GM08714 (cell line): ENCODE results near the gene YBX1.
"Not testable (repeated sequence)": the region's sequence is repeated elsewhere in the genome, so short reads cannot be mapped to it uniquely, and the experiment has no call there.

Experiments used
- H3K4me3 ChIP-seq: fragments of 200-500 bp; sonication (Bioruptor generic); 2 replicates; pipeline ENCODE4 v1.5.1; 2014; ENCODE audit warnings: mild to moderate bottlenecking, low read length, inconsistent platforms
- ZNF274 ChIP-seq: IDR thresholded peaks from 2 replicates; pipeline ENCODE4 v1.6.1; 2012; ENCODE audit warnings: mild to moderate bottlenecking, low read depth, low read length

Gene YBX1

GRCh38 chr1:42680055-42680454 is 2.2 kb upstream of the YBX1 start:
- TF ChIP-seq ZNF274, result no peak

GRCh38 chr1:42680921-42681683 is 1.1 kb upstream of the YBX1 start:
- TF ChIP-seq ZNF274, result no peak
- peak overlapping the region; percentile 86 for H3K4me3 ChIP-seq

More at GRCh38 chr1:42680055-42680454, 2.2 kb upstream of the YBX1 start:
- H3K4me3 ChIP-seq, result no peak overlapping the region

GRCh38 chr1:42682484-42682738 is 193 bp downstream of the YBX1 start:
- peak overlapping the region; percentile 96 for H3K4me3 ChIP-seq

- TF ChIP-seq ZNF274, result no peak
These were observed 717 bp downstream of the YBX1 start for GRCh38 chr1:42682739-42683531.

GRCh38 chr1:42684139-42684538 is 1.9 kb downstream of the YBX1 start:
- no peak for TF ChIP-seq ZNF274
- H3K4me3 ChIP-seq, result peak overlapping the region; percentile 96

More at GRCh38 chr1:42682739-42683531, 717 bp downstream of the YBX1 start:
- H3K4me3 ChIP-seq, result peak overlapping the region; percentile 96

- peak overlapping the region; percentile 96; the same call in 1 of the 2 replicates for H3K4me3 ChIP-seq
- TF ChIP-seq ZNF274, result no peak
These were observed 4.2 kb downstream of the YBX1 start for GRCh38 chr1:42686418-42686817.

GRCh38 chr1:42689912-42690311 is 7.7 kb downstream of the YBX1 start:
- no peak overlapping the region for H3K4me3 ChIP-seq
- no peak for TF ChIP-seq ZNF274

- TF ChIP-seq ZNF274, result no peak
- H3K4me3 ChIP-seq, result no peak overlapping the region
These were observed 8.4 kb downstream of the YBX1 start for GRCh38 chr1:42690477-42691156.

- no peak for TF ChIP-seq ZNF274
- no peak overlapping the region for H3K4me3 ChIP-seq
These were observed 8.9 kb downstream of the YBX1 start for GRCh38 chr1:42691157-42691498.

GRCh38 chr1:42692461-42692860 is 10.2 kb downstream of the YBX1 start:
- H3K4me3 ChIP-seq, result no peak overlapping the region
- TF ChIP-seq ZNF274, result no peak

GRCh38 chr1:42692911-42693310 is 10.7 kb downstream of the YBX1 start:
- H3K4me3 ChIP-seq, result no peak overlapping the region

GRCh38 chr1:42698081-42698813 is 16.0 kb downstream of the YBX1 start:
- H3K4me3 ChIP-seq, result no peak overlapping the region
- no peak for TF ChIP-seq ZNF274

More at GRCh38 chr1:42692911-42693310, 10.7 kb downstream of the YBX1 start:
- TF ChIP-seq ZNF274, result no peak

- no peak for TF ChIP-seq ZNF274
- no peak overlapping the region for H3K4me3 ChIP-seq
These were observed 17.8 kb downstream of the YBX1 start for GRCh38 chr1:42700006-42700405.

GRCh38 chr1:42703888-42704464 is 21.8 kb downstream of the YBX1 start:
- no peak overlapping the region for H3K4me3 ChIP-seq
- no peak for TF ChIP-seq ZNF274

GRCh38 chr1:42712808-42713207 is 30.6 kb downstream of the YBX1 start:
- H3K4me3 ChIP-seq, result not testable (repeated sequence)
